Right ventricle myocardium inferior (tissue), 1 donor: Measurements from ENCODE around the gene TLE5. TPM values are rescaled to one million over a fixed set of nuclear protein-coding genes. Genes with fewer than 3 reads are reported as not detected.

Experiments used
- ATAC-seq: fragments of 200-7000 bp; cut with Tn5 transposase; one replicate; pipeline ENCODE4 v1.9.1; 2020; ENCODE audit warnings: mild to moderate bottlenecking, moderate library complexity
- DNase-seq: peaks from one replicate; pipeline ENCODE4 v3.0.0; 2021; ENCODE audit errors: missing footprints
- intact Hi-C: fragments of 100-400 bp; cut with DNase I; formaldehyde crosslinking; loops from one replicate; pipeline ENCODE4 v1.11.0; 2022
- total RNA-seq: library from RNA; stranded (reverse); fragmentation: NEBNext Ultra II Directional; extraction: Animal tissue kit (Norgen Biotek cat#: 25700); gene quantifications from one replicate; pipeline ENCODE4 v1.2.1, GENCODE V29; 2021
- donor health status: DM: no; HTN: yes; CAD: no; lungs with severe emphysema.

Gene TLE5
- total RNA-seq, 1 donor from 2014 or later: 775 TPM

GRCh38 chr19:3068071-3068470 lies 5.8 kb upstream of the TLE5 start:
- no peak for ATAC-seq
- intact Hi-C loops: no loop called here
- DNase-seq: peak; percentile 21

GRCh38 chr19:3067563-3067962 lies 5.3 kb upstream of the TLE5 start:
- intact Hi-C loops: no loop called here
- ATAC-seq: no peak
- DNase-seq: peak; percentile 16

- intact Hi-C loops: no loop called here
- ATAC-seq (no peak), DNase-seq (no peak)
These were observed 4.3 kb upstream of the TLE5 start for GRCh38 chr19:3066482-3067049.

GRCh38 chr19:3065675-3066357 lies 3.5 kb upstream of the TLE5 start:
- intact Hi-C loops: no loop called here
- peak; percentile 25 for DNase-seq
- ATAC-seq: no peak

- intact Hi-C loops: loop anchor here (5.0 kb wide), 2 partner anchors 33 to 37 kb away; partner anchors contain the start of gene TLE2
- ATAC-seq (no peak), DNase-seq (no peak)
These were observed 1.7 kb upstream of the TLE5 start for GRCh38 chr19:3064011-3064330.

- ATAC-seq (peak; percentile 64), DNase-seq (peak; percentile 81)
- intact Hi-C loops: loop anchor here (1.0 to 5.0 kb wide), 3 partner anchors 25 to 36 kb away; partner anchors contain the start of gene TLE2
These were observed 823 bp downstream of the TLE5 start for GRCh38 chr19:3061182-3062161.

- ATAC-seq (no peak), DNase-seq (no peak)
- intact Hi-C loops: loop anchor here (1.0 to 5.0 kb wide), 3 partner anchors 25 to 36 kb away; partner anchors contain the start of gene TLE2
These were observed 1.5 kb downstream of the TLE5 start for GRCh38 chr19:3060857-3061181.

- intact Hi-C loops: loop anchor here (5.0 kb wide), 2 partner anchors 32 to 38 kb away; partner anchors contain the start of gene TLE2
- DNase-seq (peak; percentile 17), ATAC-seq (no peak)
These were observed 2.6 kb downstream of the TLE5 start for GRCh38 chr19:3059653-3060052.

GRCh38 chr19:3058821-3059314 lies 3.4 kb downstream of the TLE5 start:
- intact Hi-C loops: no loop called here
- DNase-seq (no peak), ATAC-seq (no peak)

- ATAC-seq (no peak), DNase-seq (no peak)
- intact Hi-C loops: no loop called here
These were observed 4.1 kb downstream of the TLE5 start for GRCh38 chr19:3058009-3058820.

- peak; percentile 94 for DNase-seq
- ATAC-seq: peak; percentile 78
- intact Hi-C loops: loop anchor here (1.0 kb wide), 1 partner anchor 18 kb away; no protein-coding TSS in a partner anchor
These were observed 5.0 kb downstream of the TLE5 start for GRCh38 chr19:3057275-3057714.

- ATAC-seq (no peak), DNase-seq (peak; percentile 62)
- intact Hi-C loops: loop anchor here (1.0 kb wide), 1 partner anchor 17 kb away; no protein-coding TSS in a partner anchor
These were observed 5.7 kb downstream of the TLE5 start for GRCh38 chr19:3056417-3057088.

- DNase-seq (peak; percentile 54), ATAC-seq (no peak)
- intact Hi-C loops: no loop called here
These were observed 6.4 kb downstream of the TLE5 start for GRCh38 chr19:3055741-3056416.

GRCh38 chr19:3054972-3055740 lies 7.1 kb downstream of the TLE5 start:
- intact Hi-C loops: no loop called here
- ATAC-seq (no peak), DNase-seq (peak; percentile 39)

- intact Hi-C loops: no loop called here
- DNase-seq: no peak
- no peak for ATAC-seq
These were observed 7.9 kb downstream of the TLE5 start for GRCh38 chr19:3054265-3054971.

- intact Hi-C loops: no loop called here
- peak; percentile 15 for DNase-seq
These were observed 8.5 kb downstream of the TLE5 start for GRCh38 chr19:3053780-3054179.

More at GRCh38 chr19:3053780-3054179, 8.5 kb downstream of the TLE5 start:
- no peak for ATAC-seq
